CD4-positive, alpha-beta T cell treated with Interleukin-6 for 4 hours (primary cell): Measurements from ENCODE around the gene APEX2.
"Not testable (repeated sequence)": the region's sequence is repeated elsewhere in the genome, so short reads cannot be mapped to it uniquely, and the experiment has no call there.

Experiments
- DNase-seq: peaks from one replicate; pipeline ENCODE4 v3.0.0-alpha.2; 2020; ENCODE audit warnings: mixed read lengths

APEX2 gene

GRCh38 chrX:55011294-55011693 lies 11.1 kb downstream of the APEX2 start:
- DNase-seq: no peak

- DNase-seq: no peak
Observed at GRCh38 chrX:55014897-55015299, 14.7 kb downstream of the APEX2 start.

- DNase-seq: no peak
Observed at GRCh38 chrX:55026143-55026542, 26.0 kb downstream of the APEX2 start.

GRCh38 chrX:55026840-55027239 lies 26.7 kb downstream of the APEX2 start:
- no peak for DNase-seq

GRCh38 chrX:55028040-55028439 lies 27.9 kb downstream of the APEX2 start:
- no peak for DNase-seq

GRCh38 chrX:55028611-55029010 lies 28.4 kb downstream of the APEX2 start:
- no peak for DNase-seq

- DNase-seq: no peak
Observed at GRCh38 chrX:55029291-55029690, 29.1 kb downstream of the APEX2 start.

GRCh38 chrX:55030271-55031205 lies 30.4 kb downstream of the APEX2 start, which contains the start of gene ALAS2:
Gene ALAS2 (minus strand): TSS chrX:55030977. CDS start chrX:55026000, 4,977 bp downstream.
- DNase-seq: no peak

GRCh38 chrX:55033429-55033828 lies 33.3 kb downstream of the APEX2 start:
- no peak for DNase-seq

- DNase-seq: no peak
Observed at GRCh38 chrX:55039471-55039870, 39.3 kb downstream of the APEX2 start.

- DNase-seq: no peak
Observed at GRCh38 chrX:55041514-55041913, 41.4 kb downstream of the APEX2 start.

- DNase-seq: not testable (repeated sequence)
Observed at GRCh38 chrX:55050599-55050998, 50.4 kb downstream of the APEX2 start.

- peak; percentile 56 for DNase-seq
Observed at GRCh38 chrX:55056820-55057674, 56.9 kb downstream of the APEX2 start.

GRCh38 chrX:55057675-55058249 lies 57.6 kb downstream of the APEX2 start:
- DNase-seq: peak; percentile 57
